Gastrocnemius medialis (tissue), 4 donors: ENCODE data around the gene PDE9A. TPM values are rescaled to one million over a fixed set of nuclear protein-coding genes. Genes with fewer than 3 reads are reported as not detected.
"Not testable (repeated sequence)": the region's sequence is repeated elsewhere in the genome, so short reads cannot be mapped to it uniquely, and the experiment has no call there.

Experiments used
- ATAC-seq, 2 donors: fragments of 150-250 bp; one replicate each; pipeline ENCODE4 v1.9.1; 2016
- DNase-seq, 2 donors: peaks; one replicate each; pipeline ENCODE4 v3.0.0-alpha.2; 2019
- H3K27ac ChIP-seq, 4 donors: fragments of 200-600 bp; sonication (generic); 1 replicate in 1 of 4; 2 replicates in 3 of 4; pipeline ENCODE4 v1.5.1; 2016 to 2018; ENCODE audit warnings: mild to moderate bottlenecking in 2 of 4, moderate library complexity in 1 of 4
- H3K27me3 ChIP-seq, 3 donors: fragments of 200-600 bp; sonication (generic) in 2 of 3; 1 replicate in 1 of 3; 2 replicates in 2 of 3; pipeline versions ENCODE4 v1.5.1 to v1.6.0; 2016 to 2019; ENCODE audit warnings: mild to moderate bottlenecking in 1 of 3, moderate library complexity in 1 of 3
- H3K36me3 ChIP-seq, 2 donors: fragments of 200-600 bp; sonication (generic) in 1 of 2; one replicate each; pipeline ENCODE4 v1.5.1; 2017 to 2018
- H3K4me1 ChIP-seq, 2 donors: fragments of 200-600 bp; sonication (generic) in 1 of 2; one replicate each; pipeline ENCODE4 v1.5.1; 2016 to 2017; ENCODE audit warnings: mild to moderate bottlenecking in 2 of 2
- H3K4me3 ChIP-seq, 4 donors: fragments of 200-600 bp; sonication (generic) in 3 of 4; 1 replicate in 1 of 4; 2 replicates in 3 of 4; pipeline ENCODE4 v1.5.1; 2016 to 2019; ENCODE audit warnings: mild to moderate bottlenecking in 2 of 4
- H3K9me3 ChIP-seq, 3 donors: fragments of 200-600 bp; sonication (generic) in 2 of 3; 1 replicate in 1 of 3; 2 replicates in 2 of 3; pipeline ENCODE4 v1.5.1; 2016 to 2019
- CTCF ChIP-seq, 5 experiments: fragments of 450-650 bp in 3 of 5; fragments of 200-600 bp in 2 of 5; sonication (generic) in 2 of 5; IDR thresholded peaks in 4 of 5; conservative IDR thresholded peaks in 1 of 5; 1 replicate in 4 of 5; 2 replicates in 1 of 5; pipeline ENCODE4 v1.5.1; 2016 to 2019; ENCODE audit warnings: antibody characterized with exemption in 5 of 5, mild to moderate bottlenecking in 3 of 5, moderate library complexity in 3 of 5
- POLR2A ChIP-seq, 2 donors: fragments of 450-650 bp; IDR thresholded peaks; one replicate each; pipeline ENCODE4 v1.6.1; 2017; ENCODE audit warnings: antibody characterized with exemption in 2 of 2, mild to moderate bottlenecking in 2 of 2, moderate library complexity in 2 of 2
- in situ Hi-C, 4 donors: fragments of 200-750 bp; cut with MboI; loops; one replicate each; pipeline versions ENCODE4 v1.15.0 to v1.8.0; 2017; ENCODE audit warnings: low sequenced_read_pairs in 4 of 4
- intact Hi-C: fragments of 100-400 bp; cut with DNase I; formaldehyde crosslinking; loops from one replicate; pipeline ENCODE4 v1.15.1; 2023; ENCODE audit warnings: low total_unique reads
- total RNA-seq, 4 donors: library from RNA; depleted of rRNA; stranded (reverse); fragments of >200 nt; gene quantifications; one replicate each; pipeline versions ENCODE4 v1.1.0 to v1.2.3, GENCODE V29; 2016

Gene PDE9A
- total RNA-seq, 4 donors from 2014 or later, result 1.4 to 4.5 (median 1.8) TPM

GRCh38 chr21:42798106-42798505, 144.7 kb downstream of the PDE9A start:
- Histone ChIP-seq H3K27ac (no peak overlapping the region), H3K36me3 (no peaks in the 10 kb centered on the region), H3K4me1 (no peaks in the 10 kb centered on the region), H3K9me3 (no peaks in the 10 kb centered on the region), H3K27me3 (peaks cover 0 to 4% (median 2%) of the 10 kb centered on the region in 3 donors), H3K4me3 (no peak overlapping the region)
- TF ChIP-seq CTCF (IDR thresholded peaks at IDR 0.05 in 4 of 5, conservative IDR thresholded peaks at IDR 0.05 in 1 of 5) (no peak), POLR2A (IDR thresholded peaks at IDR 0.05) (no peak)
- in situ Hi-C loops (loop anchor here in 1 of 4 donors (25.0 kb wide), 1 partner anchor 89 kb away; the partner anchor contains the start of genes NDUFV3 and WDR4), intact Hi-C loops (no loop called here)
- DNase-seq (no peak), ATAC-seq (no peak)

DNA sequence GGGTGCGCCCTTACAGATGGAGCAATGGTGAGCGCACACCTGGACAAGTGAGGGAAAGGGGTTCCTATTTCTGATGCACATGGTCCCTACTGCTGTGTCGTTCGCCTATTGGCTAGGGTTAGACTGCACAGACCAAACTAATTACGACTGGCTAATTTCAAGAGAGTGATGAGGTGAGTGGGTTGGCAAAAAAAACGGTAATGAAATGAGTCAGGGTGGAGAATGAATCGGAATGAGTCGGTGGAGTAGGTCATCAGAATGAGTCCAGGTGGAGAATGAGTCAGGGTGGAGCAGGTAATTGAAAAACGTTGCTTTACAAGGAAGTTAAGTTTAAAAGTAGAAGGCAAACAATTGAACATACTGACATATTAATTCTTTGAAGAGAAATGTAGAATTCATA, 146.1 kb downstream of the PDE9A start:
- Histone ChIP-seq H3K36me3 (no peaks in the 10 kb centered on the region), H3K9me3 (no peaks in the 10 kb centered on the region), H3K4me3 (no peak overlapping the region), H3K27ac (no peak overlapping the region), H3K27me3 (peaks cover 0 to 4% (median 2%) of the 10 kb centered on the region in 3 donors), H3K4me1 (no peaks in the 10 kb centered on the region)
- in situ Hi-C loops (loop anchor here in 1 of 4 donors (25.0 kb wide), 1 partner anchor 88 kb away; the partner anchor contains the start of genes NDUFV3 and WDR4), intact Hi-C loops (no loop called here)
- TF ChIP-seq CTCF (IDR thresholded peaks at IDR 0.05 in 4 of 5, conservative IDR thresholded peaks at IDR 0.05 in 1 of 5) (no peak), POLR2A (IDR thresholded peaks at IDR 0.05) (no peak)
- DNase-seq (no peak), ATAC-seq (no peak)

GRCh38 chr21:42799948-42800347, 146.5 kb downstream of the PDE9A start:
- no peak for TF ChIP-seq CTCF (IDR thresholded peaks at IDR 0.05 in 4 of 5, conservative IDR thresholded peaks at IDR 0.05 in 1 of 5)
- no peak for TF ChIP-seq POLR2A (IDR thresholded peaks at IDR 0.05)
- ATAC-seq, result no peak
- no peaks in the 10 kb centered on the region for H3K4me1 ChIP-seq
- H3K27ac ChIP-seq, result no peak overlapping the region
- no peak overlapping the region for H3K4me3 ChIP-seq
- intact Hi-C loops, result no loop called here
- H3K9me3 ChIP-seq, result no peaks in the 10 kb centered on the region
- no peaks in the 10 kb centered on the region for H3K36me3 ChIP-seq
- peaks cover 0 to 3% (median 2%) of the 10 kb centered on the region in 3 donors for H3K27me3 ChIP-seq
- no peak for DNase-seq
- in situ Hi-C loops, result loop anchor here in 3 of 4 donors (25.0 kb wide), 4 partner anchors 87 to 488 kb away; partner anchors contain the start of genes NDUFV3 (in 1 of the 3), TFF3 (in 1 of the 3) and WDR4 (in 1 of the 3)

GRCh38 chr21:42801616-42802015, 148.2 kb downstream of the PDE9A start:
- in situ Hi-C loops, result loop anchor here in 2 of 4 donors (25.0 kb wide), 3 partner anchors 189 to 489 kb away; partner anchors contain the start of gene TFF3 (in 1 of the 2)

GRCh38 chr21:42806509-42807140, 153.2 kb downstream of the PDE9A start:
- Histone ChIP-seq H3K9me3 (no peaks in the 10 kb centered on the region), H3K27me3 (peaks cover 0 to 3% (median 0%) of the 10 kb centered on the region in 3 donors), H3K27ac (no peak overlapping the region), H3K36me3 (no peaks in the 10 kb centered on the region), H3K4me1 (no peaks in the 10 kb centered on the region), H3K4me3 (no peak overlapping the region)
- ATAC-seq, result no peak
- TF ChIP-seq POLR2A (IDR thresholded peaks at IDR 0.05), result no peak
- no peak for TF ChIP-seq CTCF (IDR thresholded peaks at IDR 0.05 in 4 of 5, conservative IDR thresholded peaks at IDR 0.05 in 1 of 5)
- no peak for DNase-seq
- intact Hi-C loops (no loop called here), in situ Hi-C loops (loop anchor here in 2 of 4 donors (25.0 kb wide), 3 partner anchors 194 to 494 kb away; partner anchors contain the start of gene TFF3 (in 1 of the 2))

More at GRCh38 chr21:42801616-42802015, 148.2 kb downstream of the PDE9A start:
- H3K9me3 ChIP-seq, ATAC-seq, H3K36me3 ChIP-seq, H3K4me1 ChIP-seq, H3K27me3 ChIP-seq, H3K4me3 ChIP-seq, H3K27ac ChIP-seq, intact Hi-C loops, DNase-seq: not testable (repeated sequence)

DNA sequence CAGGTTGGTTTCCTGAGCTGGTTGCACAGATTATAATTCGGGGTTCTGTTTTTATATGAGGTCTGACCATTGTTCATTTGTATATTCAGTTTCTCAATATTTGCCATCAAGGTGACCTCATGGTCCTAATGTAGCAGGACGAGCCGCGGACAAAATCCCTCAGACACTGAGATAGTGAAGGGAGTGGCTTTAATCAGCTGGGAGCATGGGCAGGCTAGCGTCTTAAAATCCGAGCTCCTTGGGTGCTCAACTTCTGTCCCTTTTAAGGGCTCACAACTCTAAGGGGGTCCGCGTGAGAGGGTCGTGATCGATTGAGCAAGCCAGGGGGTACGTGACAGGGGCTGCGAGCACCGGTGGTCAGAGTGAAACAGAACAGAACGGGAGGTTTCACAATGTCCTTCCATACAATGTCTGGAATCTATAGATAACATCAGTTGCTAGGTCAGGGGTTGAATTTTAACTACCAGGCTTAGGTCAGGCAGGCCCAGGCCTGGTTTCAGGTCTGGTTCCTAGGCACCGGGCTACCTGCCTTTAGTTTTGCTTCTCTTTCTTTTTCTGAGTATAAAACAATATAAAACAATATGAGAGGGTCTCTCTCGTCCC, 154.0 kb downstream of the PDE9A start:
- H3K27me3 ChIP-seq, H3K27ac ChIP-seq, H3K9me3 ChIP-seq, H3K4me3 ChIP-seq, intact Hi-C loops, H3K36me3 ChIP-seq, DNase-seq, ATAC-seq, H3K4me1 ChIP-seq: not testable (repeated sequence)
- in situ Hi-C loops, result loop anchor here in 2 of 4 donors (25.0 kb wide), 3 partner anchors 195 to 495 kb away; partner anchors contain the start of gene TFF3 (in 1 of the 2)
